Measurements from ENCODE around the gene SLC29A2. TPM values are rescaled to one million over a fixed set of nuclear protein-coding genes. Genes with fewer than 3 reads are reported as not detected.

SLC29A2 gene
- total RNA-seq, 1 donor from 2014 or later, result 5.7 TPM

DNA sequence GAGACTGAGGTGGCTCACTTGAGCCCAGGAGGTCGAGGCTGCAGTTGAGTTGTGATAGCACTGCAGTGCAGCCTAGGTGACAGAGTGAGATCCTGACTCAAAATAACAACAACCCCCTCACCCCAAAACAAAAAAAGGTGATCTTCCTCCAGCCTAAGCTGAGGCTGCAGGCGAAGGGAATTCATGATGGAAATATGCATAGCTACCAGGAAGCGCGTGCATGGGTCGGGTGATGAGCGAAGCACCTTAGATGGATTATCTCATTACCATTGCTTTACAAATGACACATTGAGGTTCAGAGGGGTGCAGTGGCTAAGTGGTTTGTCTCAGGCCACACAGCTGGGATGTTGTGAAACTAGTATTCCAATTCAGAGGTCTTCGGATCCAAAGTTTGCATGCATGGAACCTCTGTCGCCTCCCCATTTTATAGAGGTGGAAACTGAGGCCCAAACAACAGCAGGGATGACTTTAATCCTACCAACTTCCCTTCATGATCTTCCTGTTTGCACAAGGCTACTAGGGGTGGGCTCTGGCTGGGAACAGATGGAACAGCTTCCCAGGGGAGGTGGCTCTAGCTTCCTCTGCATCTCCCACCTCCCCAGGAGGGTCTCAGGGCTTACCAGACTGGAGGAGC lies 4.6 kb downstream of the SLC29A2 start:
- H3K4me1 Mint-ChIP-seq (ENCODE audit: unreplicated experiment), result peaks cover 8% of the 10 kb centered on the region
- DNase-seq (ENCODE audit: low spot score), result no peak

DNA sequence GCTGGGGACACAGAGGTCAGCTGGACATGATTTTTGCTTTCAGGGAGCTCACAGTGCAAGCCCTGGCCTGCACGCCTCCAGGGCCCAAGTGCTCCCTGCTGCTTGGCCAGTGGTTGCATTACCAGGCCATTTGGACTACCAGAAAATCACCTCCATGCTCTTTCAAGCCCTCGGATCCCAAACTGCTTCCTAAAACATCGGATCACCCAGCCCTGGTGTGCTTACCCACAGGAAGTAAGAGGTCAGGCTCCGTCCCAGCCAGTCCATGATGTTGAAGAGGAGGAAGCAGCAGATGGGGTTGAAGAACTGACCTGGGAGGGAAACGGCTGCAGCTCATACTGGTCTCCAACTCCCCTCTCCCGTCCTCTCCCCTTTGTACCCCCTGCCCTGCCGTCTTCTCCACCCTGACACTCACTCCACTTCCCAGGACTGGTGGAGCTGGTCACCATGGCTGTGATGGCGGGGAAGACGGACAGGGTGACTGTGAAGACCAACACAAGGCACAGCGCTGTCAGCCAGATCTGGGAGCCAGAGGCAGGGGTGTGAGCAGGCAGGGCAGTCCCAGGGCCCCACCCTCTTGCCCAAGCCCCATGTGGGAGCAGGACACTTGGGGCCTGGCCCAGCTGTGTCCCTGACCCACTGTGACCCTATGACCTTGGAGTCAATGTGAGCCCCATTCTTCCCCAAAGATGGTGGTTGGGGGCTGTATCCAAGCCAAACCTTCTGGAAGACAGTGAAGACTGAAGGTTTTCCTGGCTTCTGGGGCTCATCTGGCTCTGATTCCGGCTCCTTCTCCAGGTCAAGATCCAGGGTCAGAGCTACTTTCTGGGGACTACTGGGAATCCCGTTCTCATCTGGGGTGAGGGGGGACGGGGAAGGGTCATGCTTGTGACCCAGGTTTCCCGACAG lies 5.6 kb downstream of the SLC29A2 start:
- H3K9me3 Mint-ChIP-seq (ENCODE audit: unreplicated experiment), result no peaks in the 10 kb centered on the region
- no peak overlapping the region for H3K27ac Mint-ChIP-seq (ENCODE audit: unreplicated experiment)
- H3K36me3 Mint-ChIP-seq (ENCODE audit: low read depth, unreplicated experiment), result peaks cover 14% of the 10 kb centered on the region
- peaks cover 17% of the 10 kb centered on the region for H3K27me3 Mint-ChIP-seq (ENCODE audit: unreplicated experiment)
- no peak overlapping the region for H3K4me3 Mint-ChIP-seq (ENCODE audit: unreplicated experiment)
- H3K4me1 Mint-ChIP-seq (ENCODE audit: unreplicated experiment), result peaks cover 8% of the 10 kb centered on the region
- TF ChIP-seq, protein P1, sequence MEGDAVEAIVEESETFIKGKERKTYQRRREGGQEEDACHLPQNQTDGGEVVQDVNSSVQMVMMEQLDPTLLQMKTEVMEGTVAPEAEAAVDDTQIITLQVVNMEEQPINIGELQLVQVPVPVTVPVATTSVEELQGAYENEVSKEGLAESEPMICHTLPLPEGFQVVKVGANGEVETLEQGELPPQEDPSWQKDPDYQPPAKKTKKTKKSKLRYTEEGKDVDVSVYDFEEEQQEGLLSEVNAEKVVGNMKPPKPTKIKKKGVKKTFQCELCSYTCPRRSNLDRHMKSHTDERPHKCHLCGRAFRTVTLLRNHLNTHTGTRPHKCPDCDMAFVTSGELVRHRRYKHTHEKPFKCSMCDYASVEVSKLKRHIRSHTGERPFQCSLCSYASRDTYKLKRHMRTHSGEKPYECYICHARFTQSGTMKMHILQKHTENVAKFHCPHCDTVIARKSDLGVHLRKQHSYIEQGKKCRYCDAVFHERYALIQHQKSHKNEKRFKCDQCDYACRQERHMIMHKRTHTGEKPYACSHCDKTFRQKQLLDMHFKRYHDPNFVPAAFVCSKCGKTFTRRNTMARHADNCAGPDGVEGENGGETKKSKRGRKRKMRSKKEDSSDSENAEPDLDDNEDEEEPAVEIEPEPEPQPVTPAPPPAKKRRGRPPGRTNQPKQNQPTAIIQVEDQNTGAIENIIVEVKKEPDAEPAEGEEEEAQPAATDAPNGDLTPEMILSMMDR (IDR thresholded peaks at IDR 0.05; ENCODE audit: unreplicated experiment), result no peak
- no peak for DNase-seq (ENCODE audit: low spot score)

More for the DNA sequence above, 4.6 kb downstream of the SLC29A2 start:
- Mint-ChIP-seq H3K27me3 (ENCODE audit: unreplicated experiment) (peaks cover 18% of the 10 kb centered on the region), H3K9me3 (ENCODE audit: unreplicated experiment) (no peaks in the 10 kb centered on the region), H3K27ac (ENCODE audit: unreplicated experiment) (no peak overlapping the region), H3K36me3 (ENCODE audit: low read depth, unreplicated experiment) (peaks cover 14% of the 10 kb centered on the region), H3K4me3 (ENCODE audit: unreplicated experiment) (no peak overlapping the region)
- TF ChIP-seq, protein P1 (IDR thresholded peaks at IDR 0.05; ENCODE audit: unreplicated experiment), result no peak

DNA sequence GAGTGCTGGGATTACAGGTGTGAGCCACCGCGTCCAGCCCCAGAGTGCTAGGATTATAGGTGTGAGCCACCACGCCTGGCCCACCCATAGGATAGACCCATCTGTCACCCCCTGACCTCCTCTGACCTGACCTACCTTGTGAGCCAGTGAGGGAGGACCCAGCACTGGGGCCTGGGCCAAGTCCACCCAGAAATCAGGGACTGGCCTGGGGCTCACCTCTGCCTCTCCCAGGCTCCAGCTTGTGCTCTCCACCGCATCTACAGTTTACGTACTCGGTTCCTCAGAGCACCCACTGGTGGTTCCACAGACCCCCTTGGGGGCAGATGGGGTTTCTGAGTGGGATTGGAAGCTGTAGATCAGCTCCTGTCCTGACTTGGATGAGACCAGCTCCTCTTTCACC lies 6.4 kb downstream of the SLC29A2 start:
- Mint-ChIP-seq H3K4me3 (ENCODE audit: unreplicated experiment) (no peak overlapping the region), H3K4me1 (ENCODE audit: unreplicated experiment) (peaks cover 5% of the 10 kb centered on the region), H3K36me3 (ENCODE audit: low read depth, unreplicated experiment) (peaks cover 13% of the 10 kb centered on the region), H3K9me3 (ENCODE audit: unreplicated experiment) (no peaks in the 10 kb centered on the region), H3K27me3 (ENCODE audit: unreplicated experiment) (peaks cover 13% of the 10 kb centered on the region), H3K27ac (ENCODE audit: unreplicated experiment) (no peak overlapping the region)
- TF ChIP-seq, protein P1 (IDR thresholded peaks at IDR 0.05; ENCODE audit: unreplicated experiment), result no peak
- no peak for DNase-seq (ENCODE audit: low spot score)

DNA sequence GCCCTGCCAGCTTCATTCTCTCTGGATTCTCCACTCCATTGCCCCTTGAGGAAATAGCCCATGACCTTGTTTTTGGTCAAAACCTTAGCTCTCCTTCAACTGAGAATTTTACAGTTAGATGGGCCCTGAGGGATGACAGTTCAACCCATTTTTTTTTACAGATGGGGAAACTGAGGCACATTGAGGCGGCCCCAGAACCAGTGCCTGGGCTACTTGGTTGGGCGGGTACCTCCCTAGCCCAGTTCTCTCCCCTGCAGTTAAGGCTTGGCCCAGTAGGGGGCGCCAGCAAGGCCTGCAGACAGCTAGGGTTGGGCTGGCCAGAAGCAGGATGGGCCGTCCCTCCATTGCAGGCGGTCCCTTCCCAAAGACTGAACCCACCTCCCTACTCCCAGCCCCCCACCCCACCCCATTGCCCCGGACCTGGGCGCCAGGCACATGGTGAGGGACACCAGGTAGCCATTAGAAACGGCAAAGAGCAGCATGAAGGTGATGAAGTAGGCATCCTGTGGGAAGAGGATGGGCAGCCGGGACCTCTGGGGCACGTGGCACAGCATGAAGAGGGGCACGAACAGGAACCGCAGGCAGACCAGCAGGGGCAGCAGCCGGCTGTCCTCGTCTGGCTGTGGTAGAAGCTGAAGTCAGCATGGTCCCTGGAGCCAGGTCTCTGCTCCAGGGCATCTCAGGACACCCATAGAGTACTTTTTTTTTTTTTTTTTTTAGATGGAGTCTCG lies 7.6 kb downstream of the SLC29A2 start:
- no peaks in the 10 kb centered on the region for H3K9me3 Mint-ChIP-seq (ENCODE audit: unreplicated experiment)
- peaks cover 9% of the 10 kb centered on the region for H3K36me3 Mint-ChIP-seq (ENCODE audit: low read depth, unreplicated experiment)
- H3K4me3 Mint-ChIP-seq (ENCODE audit: unreplicated experiment), result no peak overlapping the region
- TF ChIP-seq, protein P1 (IDR thresholded peaks at IDR 0.05; ENCODE audit: unreplicated experiment), result peak; percentile 88
- peak; percentile 77 for DNase-seq (ENCODE audit: low spot score)
- peaks cover 11% of the 10 kb centered on the region for H3K27me3 Mint-ChIP-seq (ENCODE audit: unreplicated experiment)
- H3K27ac Mint-ChIP-seq (ENCODE audit: unreplicated experiment), result no peak overlapping the region
- H3K4me1 Mint-ChIP-seq (ENCODE audit: unreplicated experiment), result no peaks in the 10 kb centered on the region
